HG03520 (cell line): ENCODE measurements around the gene SLC39A10.
"Not testable (repeated sequence)": the region's sequence is repeated elsewhere in the genome, so short reads cannot be mapped to it uniquely, and the experiment has no call there.

ENCODE experiments used
- ATAC-seq: cut with Tn5 transposase; IDR thresholded peaks from one replicate; pipeline ENCODE4 v1.9.1; 2021; ENCODE audit warnings: mild to moderate bottlenecking, moderate library complexity; ENCODE audit not compliant: unreplicated experiment

SLC39A10 gene

GRCh38 chr2:195656859-195657633, at the start of gene SLC39A10:
Gene SLC39A10, plus strand, starts transcription at chr2:195657226. Its CDS starts 22,817 bp downstream, at chr2:195680043.
- peak; percentile 67 for ATAC-seq

GRCh38 chr2:195608768-195609454, 48.1 kb upstream of the SLC39A10 start:
- no peak for ATAC-seq

GRCh38 chr2:195610717-195611116, 46.3 kb upstream of the SLC39A10 start:
- ATAC-seq, result no peak

- ATAC-seq, result no peak
Observed at GRCh38 chr2:195612611-195613495, 44.2 kb upstream of the SLC39A10 start.

- ATAC-seq, result no peak
Observed at GRCh38 chr2:195613922-195614321, 43.1 kb upstream of the SLC39A10 start.

GRCh38 chr2:195619590-195619989, 37.4 kb upstream of the SLC39A10 start:
- ATAC-seq, result no peak

GRCh38 chr2:195620501-195620900, 36.5 kb upstream of the SLC39A10 start:
- ATAC-seq, result no peak

- no peak for ATAC-seq
Observed at GRCh38 chr2:195622966-195623365, 34.1 kb upstream of the SLC39A10 start.

- no peak for ATAC-seq
Observed at GRCh38 chr2:195626507-195626906, 30.5 kb upstream of the SLC39A10 start.

- ATAC-seq, result no peak
Observed at GRCh38 chr2:195628666-195629065, 28.4 kb upstream of the SLC39A10 start.

- no peak for ATAC-seq
Observed at GRCh38 chr2:195632856-195633572, 24.0 kb upstream of the SLC39A10 start.

GRCh38 chr2:195633573-195633870, 23.5 kb upstream of the SLC39A10 start:
- ATAC-seq, result no peak

GRCh38 chr2:195633974-195634373, 23.1 kb upstream of the SLC39A10 start:
- ATAC-seq, result no peak

- no peak for ATAC-seq
Observed at GRCh38 chr2:195636890-195637289, 20.1 kb upstream of the SLC39A10 start.

GRCh38 chr2:195638750-195639149, 18.3 kb upstream of the SLC39A10 start:
- ATAC-seq, result no peak

GRCh38 chr2:195639238-195639858, 17.7 kb upstream of the SLC39A10 start:
- no peak for ATAC-seq

- no peak for ATAC-seq
Observed at GRCh38 chr2:195639959-195640358, 17.1 kb upstream of the SLC39A10 start.

GRCh38 chr2:195642027-195642678, 14.9 kb upstream of the SLC39A10 start:
- no peak for ATAC-seq

- ATAC-seq, result no peak
Observed at GRCh38 chr2:195642679-195643068, 14.4 kb upstream of the SLC39A10 start.

GRCh38 chr2:195644708-195645107, 12.3 kb upstream of the SLC39A10 start:
- ATAC-seq, result not testable (repeated sequence)
